ENCODE measurements around the gene SMAD4.

DNA sequence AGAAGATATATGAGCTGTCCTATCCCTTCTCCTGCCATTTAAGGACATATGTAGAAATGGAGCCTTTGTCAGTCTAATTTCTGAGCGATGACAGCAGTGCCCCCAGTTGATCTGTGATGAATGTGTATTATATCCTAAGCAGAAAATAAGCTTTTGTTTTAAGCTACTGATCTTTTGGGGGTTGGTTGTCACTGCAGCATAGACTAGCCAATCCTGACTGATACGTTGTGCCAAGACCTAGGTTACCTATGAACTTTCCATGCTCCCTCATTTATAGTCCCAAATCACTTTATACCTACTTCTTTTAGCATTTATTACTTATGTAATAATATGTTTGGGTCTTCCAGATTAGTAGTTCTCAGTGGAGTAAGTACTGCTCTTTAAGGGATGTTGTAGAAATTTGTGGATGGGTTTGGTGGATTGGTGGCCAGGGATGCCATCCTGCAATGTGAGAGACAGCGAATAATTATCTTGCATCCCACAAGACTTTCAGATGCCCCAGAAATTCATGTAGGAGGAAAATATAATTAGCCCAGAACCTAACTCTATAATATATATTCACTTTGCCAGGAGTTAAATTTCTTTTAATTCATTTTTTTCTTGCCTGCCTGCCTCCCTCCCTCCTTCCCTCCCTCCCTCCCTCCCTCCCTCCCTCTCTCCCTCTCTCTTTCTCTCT lies 11.8 kb downstream of the SMAD4 start:
- TF ChIP-seq EZH2 (IDR thresholded peaks at IDR 0.05; ENCODE audit: low read depth): no peak
- no peak for TF ChIP-seq CTCF (conservative IDR thresholded peaks at IDR 0.05)
